ENCODE results near the gene TP53BP2.

GRCh38 chr1:223759273-223759672 is 86.5 kb downstream of the TP53BP2 start:
- TF ChIP-seq CTCF (IDR thresholded peaks at IDR 0.05) = no peak
- TF ChIP-seq POLR2A (IDR thresholded peaks at IDR 0.05) = no peak

Measured in Peyer's patch (tissue), 4 donors.